ELR (cell line): ENCODE data around the gene HIVEP3.

Experiments
- DNase-seq: peaks from one replicate; pipeline ENCODE4 v3.0.0-alpha.2; 2015; ENCODE audit warnings: low read depth

The HIVEP3 gene

DNA sequence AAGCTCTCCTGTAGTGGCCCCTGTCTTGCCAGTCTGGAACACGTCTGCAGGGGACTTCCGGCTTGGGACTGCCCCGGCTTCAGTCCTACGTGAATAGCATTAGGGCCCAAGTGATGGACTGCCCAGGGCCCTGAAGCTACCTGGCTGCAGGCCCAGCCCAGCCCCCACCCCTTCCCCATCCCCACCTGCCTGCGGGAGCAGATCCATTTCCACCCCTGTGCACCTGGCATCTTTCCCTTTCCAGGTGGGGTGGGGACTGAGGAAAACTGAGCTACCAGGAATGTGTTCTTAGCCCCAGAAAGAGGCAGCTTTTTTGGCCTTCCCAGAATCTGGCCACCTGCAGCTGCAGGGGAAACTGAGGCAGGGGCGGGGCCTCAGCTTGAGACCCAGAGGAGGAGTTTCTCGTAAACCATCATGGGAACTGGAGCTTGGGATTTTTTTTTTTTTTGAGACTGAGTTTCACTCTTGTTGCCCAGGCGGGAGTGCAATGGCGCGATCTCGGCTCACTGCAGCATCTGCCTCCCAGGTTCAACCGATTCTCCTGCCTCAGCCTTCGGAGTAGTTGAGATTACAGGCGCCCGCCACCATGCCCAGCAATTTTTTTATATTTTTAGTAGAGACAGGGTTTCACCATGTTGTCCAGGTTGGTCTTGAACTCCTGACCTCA is 437.5 kb downstream of the HIVEP3 start:
- DNase-seq, result no peak

- no peak for DNase-seq
Observed at GRCh38 chr1:41480204-41481108, 438.3 kb downstream of the HIVEP3 start.

DNA sequence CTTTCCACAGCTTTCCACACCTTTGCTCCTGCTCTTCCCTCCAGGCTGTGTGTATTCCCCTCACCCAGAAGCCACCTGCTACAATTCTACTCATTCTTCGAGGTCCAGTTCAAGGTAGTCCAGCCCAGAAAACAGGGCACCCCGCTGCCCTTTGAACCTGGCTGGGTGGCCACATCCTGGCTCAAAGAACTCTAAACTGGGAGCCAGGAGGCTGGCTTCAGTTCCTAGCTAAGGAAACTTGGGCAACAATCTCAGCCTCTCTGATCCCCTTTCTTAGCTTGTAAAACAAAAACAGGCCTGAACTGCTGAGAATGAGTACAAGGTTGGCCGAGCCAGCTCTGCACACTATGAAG is 438.9 kb downstream of the HIVEP3 start:
- no peak for DNase-seq

- DNase-seq, result no peak
Observed at GRCh38 chr1:41479000-41479807, 439.5 kb downstream of the HIVEP3 start.

GRCh38 chr1:41478118-41478748 is 440.5 kb downstream of the HIVEP3 start:
- no peak for DNase-seq

DNA sequence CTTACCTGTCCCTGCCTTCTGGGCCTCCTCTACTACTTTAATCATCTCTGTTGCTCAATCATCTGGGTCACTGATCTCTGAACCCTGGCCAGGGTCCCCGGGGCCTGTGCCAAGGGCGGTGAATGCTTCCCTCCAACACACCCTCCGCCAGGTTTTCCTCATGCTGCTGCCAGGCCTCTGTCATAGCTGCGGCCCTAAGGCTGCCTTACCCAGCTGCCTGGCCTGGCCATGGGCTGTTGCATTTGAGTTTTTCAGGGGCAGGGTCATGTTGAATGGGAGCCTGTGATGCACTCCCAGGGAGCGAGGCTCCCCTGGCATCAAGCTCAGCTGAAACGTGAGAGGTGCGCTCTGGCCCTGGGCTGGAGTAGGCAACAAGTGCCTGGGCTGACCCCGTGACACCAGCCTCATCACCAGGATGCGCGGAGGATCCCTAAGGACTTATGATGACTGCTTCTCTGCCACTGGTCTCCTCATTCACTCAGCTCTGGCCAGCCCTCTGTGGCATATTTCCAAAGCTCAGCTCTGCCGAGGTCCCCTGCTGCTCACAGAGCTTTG is 441.8 kb downstream of the HIVEP3 start:
- DNase-seq, result no peak

DNA sequence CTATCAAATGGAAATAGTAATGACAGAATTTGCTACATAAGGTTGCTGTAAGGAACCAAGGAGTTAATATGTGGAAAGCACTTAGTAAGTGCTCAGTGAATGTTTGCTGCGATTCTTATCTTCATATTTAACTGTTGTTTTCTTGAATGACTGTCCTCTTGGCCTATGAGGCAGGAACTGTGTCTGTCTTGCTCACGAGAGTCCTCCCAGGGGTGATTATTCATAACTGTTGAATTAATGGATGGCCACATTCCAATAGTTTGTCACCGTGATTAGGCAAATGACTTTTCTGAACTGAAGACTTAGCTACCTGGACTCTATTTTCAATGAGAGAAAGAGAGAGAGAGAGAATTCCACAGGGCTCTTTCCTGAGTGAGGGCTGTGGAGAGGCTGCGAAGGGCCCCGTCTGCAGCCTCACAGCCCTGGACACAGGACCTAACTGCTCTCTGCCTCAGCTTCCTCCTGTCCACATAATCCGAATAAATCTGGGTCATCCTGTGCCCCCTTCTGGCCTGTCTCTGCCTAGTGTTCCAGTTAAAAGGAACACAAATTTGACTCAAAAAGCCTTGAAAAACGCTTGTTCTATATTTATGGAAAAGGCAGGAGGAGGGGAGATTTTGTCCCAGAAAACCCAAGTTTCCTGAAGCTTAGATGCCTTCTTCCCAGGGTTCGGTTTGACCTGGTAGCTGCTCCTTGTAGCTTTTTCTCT is 442.7 kb downstream of the HIVEP3 start:
- DNase-seq, result peak; percentile 66

GRCh38 chr1:41475346-41475745 is 443.4 kb downstream of the HIVEP3 start:
- no peak for DNase-seq

- DNase-seq, result no peak
Observed at GRCh38 chr1:41474490-41475271, 444.0 kb downstream of the HIVEP3 start.

GRCh38 chr1:41473738-41474362 is 444.9 kb downstream of the HIVEP3 start:
- DNase-seq, result no peak

DNA sequence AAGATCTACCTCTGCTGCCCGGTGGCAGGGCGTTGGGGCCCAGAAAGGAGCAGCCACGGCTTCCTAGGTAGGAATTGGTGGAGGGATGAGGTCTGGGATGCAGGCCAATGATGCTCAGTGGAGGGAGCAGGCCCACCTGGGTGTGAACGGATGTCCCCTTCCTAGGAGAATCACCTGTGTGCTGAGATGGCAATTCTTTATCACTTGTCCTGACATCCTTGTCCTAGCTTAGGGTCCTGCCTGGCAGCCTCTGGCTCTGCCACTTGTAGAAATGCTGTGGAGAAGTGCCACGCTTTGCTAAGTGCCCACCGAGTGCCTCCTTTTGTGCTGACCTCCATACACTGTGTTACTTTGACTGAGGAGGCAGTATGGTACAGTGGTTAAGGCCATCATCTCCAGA is 447.1 kb downstream of the HIVEP3 start:
- DNase-seq, result no peak

- DNase-seq, result no peak
Observed at GRCh38 chr1:41469706-41470105, 449.0 kb downstream of the HIVEP3 start.

- DNase-seq, result no peak
Observed at GRCh38 chr1:41468122-41468762, 450.5 kb downstream of the HIVEP3 start.

DNA sequence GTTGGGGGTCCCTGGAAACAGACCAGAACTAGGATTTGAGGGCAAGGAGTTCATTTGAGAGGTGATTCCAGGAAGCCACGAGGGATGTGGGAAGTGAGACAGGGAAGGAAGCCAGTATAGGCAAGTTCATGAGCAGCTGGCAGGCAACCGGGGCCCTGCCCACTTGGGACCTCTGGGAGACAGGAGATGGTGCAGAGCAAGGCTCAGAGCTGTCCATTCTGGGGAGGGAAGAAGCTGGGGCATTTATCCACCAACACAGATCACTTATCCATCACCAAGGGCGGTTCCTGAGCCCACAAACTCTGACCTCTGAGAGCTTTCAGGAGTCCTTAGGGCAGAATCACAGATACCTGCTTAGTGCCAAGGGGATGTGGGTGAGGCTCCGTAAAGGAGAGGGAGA is 451.0 kb downstream of the HIVEP3 start:
- DNase-seq, result no peak

GRCh38 chr1:41466146-41466545 is 452.6 kb downstream of the HIVEP3 start:
- no peak for DNase-seq

- DNase-seq, result no peak
Observed at GRCh38 chr1:41465741-41466140, 453.0 kb downstream of the HIVEP3 start.

GRCh38 chr1:41464885-41465284 is 453.8 kb downstream of the HIVEP3 start:
- DNase-seq, result no peak

- DNase-seq, result no peak
Observed at GRCh38 chr1:41463516-41463915, 455.2 kb downstream of the HIVEP3 start.

DNA sequence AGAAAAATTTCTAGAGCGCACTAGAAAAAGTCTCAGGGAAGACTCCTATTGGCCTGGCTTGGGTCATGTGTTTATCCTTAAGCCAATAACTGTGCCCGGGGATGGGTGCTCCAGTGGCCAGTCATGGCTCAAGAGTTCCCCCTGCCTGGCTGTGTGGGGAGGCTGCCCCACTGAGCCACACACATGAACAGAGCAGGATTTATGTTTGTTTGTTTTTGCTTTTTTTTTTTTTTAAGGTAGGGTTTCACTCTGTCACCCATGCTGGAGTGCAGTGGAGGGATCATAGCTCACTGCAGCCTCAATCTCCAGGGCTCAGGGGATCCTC is 456.1 kb downstream of the HIVEP3 start:
- DNase-seq, result no peak
